Astrocyte of the spinal cord (primary cell): Measurements from ENCODE around the gene PCMTD2.

Experiments
- DNase-seq: peaks from one replicate; pipeline ENCODE4 v3.0.0; 2011; ENCODE audit warnings: low read depth, low spot score
- H3K4me3 ChIP-seq: 2 replicates; pipeline ENCODE4 v1.5.1; 2011; ENCODE audit warnings: low read depth, mild to moderate bottlenecking, low read length, moderate library complexity
- CTCF ChIP-seq: IDR thresholded peaks from 2 replicates; pipeline ENCODE4 v1.5.1; 2012; ENCODE audit warnings: low read depth, mild to moderate bottlenecking, low read length, inconsistent platforms
- in situ Hi-C: cut with HindIII; loops from 2 replicates; pipeline ENCODE4 v1.10.0; 2017; ENCODE audit warnings: low sequenced_read_pairs

PCMTD2 gene

GRCh38 chr20:64211874-64212658 lies 43.5 kb upstream of the PCMTD2 start:
- no peak for DNase-seq
- no peak for TF ChIP-seq CTCF
- no peak overlapping the region for H3K4me3 ChIP-seq
- in situ Hi-C loops = no loop called here

DNA sequence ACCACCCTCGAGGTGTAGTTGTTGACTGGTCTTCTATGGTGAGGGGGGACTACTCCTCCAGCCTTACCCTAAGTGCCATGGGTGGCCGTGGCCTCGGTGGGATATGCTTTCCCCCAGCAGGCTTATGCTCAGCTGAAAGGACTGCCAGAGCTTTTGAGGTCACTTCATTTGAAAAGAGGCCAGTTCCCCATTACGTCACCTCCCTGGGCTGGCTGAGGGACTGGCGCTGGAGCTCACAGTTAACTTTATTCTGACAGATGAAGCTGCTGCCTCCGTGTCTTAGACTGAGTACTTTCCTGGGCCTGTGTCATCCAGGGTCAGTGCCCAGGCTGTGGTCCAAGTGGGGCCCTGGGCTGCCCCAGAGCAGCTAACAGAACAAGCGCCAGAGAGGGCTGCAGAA lies 42.8 kb upstream of the PCMTD2 start:
- in situ Hi-C loops = no loop called here
- no peak overlapping the region for H3K4me3 ChIP-seq
- peak; percentile 29 for DNase-seq
- no peak for TF ChIP-seq CTCF

GRCh38 chr20:64214113-64214512 lies 41.4 kb upstream of the PCMTD2 start:
- in situ Hi-C loops = no loop called here
- DNase-seq = no peak
- H3K4me3 ChIP-seq = no peak overlapping the region
- no peak for TF ChIP-seq CTCF

DNA sequence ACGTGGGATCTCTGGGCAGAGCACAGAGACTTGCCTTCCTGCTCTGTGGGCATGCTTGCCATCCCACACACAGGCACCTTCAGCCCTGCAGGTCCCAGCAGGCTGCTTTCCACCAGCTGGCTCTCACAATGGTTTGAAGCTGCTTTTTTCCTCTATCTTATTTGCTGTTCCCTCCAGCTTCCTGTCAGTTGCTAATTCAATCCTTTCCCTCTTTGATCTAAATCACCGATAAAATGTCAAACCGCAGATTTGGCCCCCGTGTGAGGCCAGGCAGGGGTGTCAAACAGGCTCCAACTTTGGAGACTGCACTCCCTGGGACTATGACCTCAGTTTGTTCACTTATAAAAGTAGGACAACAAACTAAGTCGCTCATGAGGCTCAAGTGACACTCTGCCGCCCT lies 40.6 kb upstream of the PCMTD2 start:
- in situ Hi-C loops = no loop called here
- no peak for DNase-seq
- no peak overlapping the region for H3K4me3 ChIP-seq
- no peak for TF ChIP-seq CTCF

GRCh38 chr20:64216036-64216435 lies 39.5 kb upstream of the PCMTD2 start:
- DNase-seq = no peak
- TF ChIP-seq CTCF = no peak
- no peak overlapping the region for H3K4me3 ChIP-seq
- in situ Hi-C loops = no loop called here

- no peak for DNase-seq
- in situ Hi-C loops = no loop called here
- no peak for TF ChIP-seq CTCF
Observed at GRCh38 chr20:64216910-64217309, 38.6 kb upstream of the PCMTD2 start.

More at GRCh38 chr20:64216910-64217309, 38.6 kb upstream of the PCMTD2 start:
- H3K4me3 ChIP-seq = no peak overlapping the region
